Ovary (tissue), 3 donors: Measurements from ENCODE around the gene EPB41L1.

Experiments
- POLR2A ChIP-seq: fragments of 450-650 bp; IDR thresholded peaks from one replicate; pipeline ENCODE4 v1.6.1; 2017; ENCODE audit warnings: antibody characterized with exemption, mild to moderate bottlenecking, moderate library complexity
- TF ChIP-seq, protein P1 (sequence below), 3 donors: fragments of 450-650 bp in 2 of 3; fragments of 200-600 bp in 1 of 3; IDR thresholded peaks; one replicate each; pipeline versions ENCODE4 v1.5.1 to v1.8.0; 2016 to 2022; ENCODE audit warnings: antibody characterized with exemption in 3 of 3, mild to moderate bottlenecking in 1 of 3
- donor health status: DM: no; HTN: no; CAD: no.

DNA sequence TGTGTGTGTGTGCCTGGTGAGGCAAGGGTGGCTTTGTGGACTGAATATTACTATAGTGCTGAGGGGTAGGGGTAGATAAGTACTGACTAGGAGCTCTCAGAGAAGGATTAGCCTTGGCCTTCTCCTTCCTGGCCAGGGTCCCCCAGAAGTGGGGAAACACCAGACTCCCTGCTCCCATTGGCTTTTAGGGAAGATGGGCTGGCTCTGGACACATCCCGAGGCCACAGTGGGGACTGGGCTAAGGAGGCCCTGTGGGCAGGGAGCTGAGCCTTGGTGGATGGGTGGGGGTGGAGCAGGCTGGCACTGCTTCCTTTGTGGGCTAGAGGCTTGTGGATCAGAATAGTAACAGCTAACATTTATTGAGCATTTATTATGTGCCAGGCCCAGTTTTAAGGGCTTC is 3.1 kb downstream of the EPB41L1 start:
- TF ChIP-seq, protein P1, sequence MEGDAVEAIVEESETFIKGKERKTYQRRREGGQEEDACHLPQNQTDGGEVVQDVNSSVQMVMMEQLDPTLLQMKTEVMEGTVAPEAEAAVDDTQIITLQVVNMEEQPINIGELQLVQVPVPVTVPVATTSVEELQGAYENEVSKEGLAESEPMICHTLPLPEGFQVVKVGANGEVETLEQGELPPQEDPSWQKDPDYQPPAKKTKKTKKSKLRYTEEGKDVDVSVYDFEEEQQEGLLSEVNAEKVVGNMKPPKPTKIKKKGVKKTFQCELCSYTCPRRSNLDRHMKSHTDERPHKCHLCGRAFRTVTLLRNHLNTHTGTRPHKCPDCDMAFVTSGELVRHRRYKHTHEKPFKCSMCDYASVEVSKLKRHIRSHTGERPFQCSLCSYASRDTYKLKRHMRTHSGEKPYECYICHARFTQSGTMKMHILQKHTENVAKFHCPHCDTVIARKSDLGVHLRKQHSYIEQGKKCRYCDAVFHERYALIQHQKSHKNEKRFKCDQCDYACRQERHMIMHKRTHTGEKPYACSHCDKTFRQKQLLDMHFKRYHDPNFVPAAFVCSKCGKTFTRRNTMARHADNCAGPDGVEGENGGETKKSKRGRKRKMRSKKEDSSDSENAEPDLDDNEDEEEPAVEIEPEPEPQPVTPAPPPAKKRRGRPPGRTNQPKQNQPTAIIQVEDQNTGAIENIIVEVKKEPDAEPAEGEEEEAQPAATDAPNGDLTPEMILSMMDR (IDR thresholded peaks at IDR 0.05): no peak
- no peak for TF ChIP-seq POLR2A
